GM12878 (cell line): ENCODE measurements around the gene NUAK1. TPM values are rescaled to one million over a fixed set of nuclear protein-coding genes. Genes with fewer than 3 reads are reported as not detected.

Experiments
- ATAC-seq: fragments of 200-7000 bp; cut with Tn5 transposase; 3 replicates; pipeline ENCODE4 v1.9.1; 2020; ENCODE audit warnings: mild to moderate bottlenecking, moderate library complexity
- BruUV-seq: library from RNA; stranded (reverse); fragments of 400-500 nt; replicated peaks from 2 replicates; lab custom pipeline; 2021; lab: Mats Ljungman, UMichigan
- CTCF ChIA-PET: fragments of 300-600 bp; sonication (Branson Sonifier 250); formaldehyde crosslinking; extraction: SDS; loops from one replicate; lab custom pipeline; 2021; ENCODE audit warnings: inconsistent platforms; lab: Yijun Ruan, JAX
- POLR2A ChIA-PET: fragments of 350-600 bp; formaldehyde crosslinking; extraction: SDS; loops from one replicate; lab custom pipeline; 2021; ENCODE audit warnings: inconsistent platforms; lab: Charles Lee
- RAD21 ChIA-PET: fragments of 300-600 bp; sonication (Branson Sonifier 250); formaldehyde crosslinking; loops from one replicate; lab custom pipeline; 2023; ENCODE audit warnings: antibody characterized with exemption; ENCODE audit not compliant: unreplicated experiment; lab: Charles Lee
- SMC1A ChIA-PET: fragments of 300-600 bp; sonication (Branson Sonifier 250); formaldehyde crosslinking; loops from one replicate; lab custom pipeline; 2023; ENCODE audit not compliant: unreplicated experiment, uncharacterized antibody; lab: Charles Lee
- DNase-seq: peaks from one replicate; pipeline ENCODE4 v3.0.0-alpha.2; 2011; ENCODE audit warnings: low read depth, low spot score
- FAIRE-seq: peaks from 3 replicates; lab custom pipeline; 2011; peaks lifted over from hg19 to GRCh38; lab: Jason Lieb, UNC
- H2AFZ ChIP-seq: 2 replicates; pipeline ENCODE4 v1.6.0; 2011; ENCODE audit warnings: low read depth, low read length, control low read depth; ENCODE audit not compliant: control insufficient read depth
- H3K27ac ChIP-seq: 2 replicates; pipeline ENCODE4 v1.5.1; 2011; ENCODE audit warnings: control low read depth; ENCODE audit not compliant: control insufficient read depth, insufficient read depth
- H3K27me3 ChIP-seq, 2 experiments: replicated peaks in 1 of 2; 2 replicates each; pipeline versions ENCODE4 v1.6.0 to v1.6.1; 2011; ENCODE audit warnings: low read length in 1 of 2; ENCODE audit not compliant: control insufficient read depth in 2 of 2, insufficient read depth in 2 of 2
- H3K36me3 ChIP-seq, 2 experiments: 2 replicates each; pipeline ENCODE4 v1.5.1; 2011; ENCODE audit warnings: low read length in 1 of 2; ENCODE audit not compliant: control insufficient read depth in 2 of 2, insufficient read depth in 2 of 2
- H3K4me1 ChIP-seq: 2 replicates; pipeline ENCODE4 v1.6.1; 2011; ENCODE audit warnings: mild to moderate bottlenecking, low read length, moderate library complexity, mixed read lengths; ENCODE audit not compliant: control insufficient read depth, insufficient read depth
- H3K4me2 ChIP-seq: 2 replicates; pipeline ENCODE4 v1.6.0; 2011; ENCODE audit warnings: control low read depth; ENCODE audit not compliant: control insufficient read depth, insufficient read depth
- H3K4me3 ChIP-seq: fragments of 200-600 bp; sonication (generic); 2 replicates; pipeline ENCODE4 v1.5.1; 2016
- H3K79me2 ChIP-seq: 2 replicates; pipeline ENCODE4 v1.6.0; 2011; ENCODE audit warnings: low read length; ENCODE audit not compliant: control insufficient read depth, insufficient read depth
- H3K9ac ChIP-seq: 2 replicates; pipeline ENCODE4 v1.8.0; 2011; ENCODE audit warnings: low read length, control low read depth, mixed read lengths; ENCODE audit not compliant: control insufficient read depth, insufficient read depth
- H3K9me3 ChIP-seq: replicated peaks from 3 replicates; pipeline ENCODE4 v1.5.1; 2011; ENCODE audit warnings: mild to moderate bottlenecking, low read length; ENCODE audit not compliant: control insufficient read depth, insufficient read depth
- H4K20me1 ChIP-seq: 2 replicates; pipeline ENCODE4 v1.6.0; 2011; ENCODE audit not compliant: control insufficient read depth, insufficient read depth
- EED ChIP-seq: sonication (generic); IDR thresholded peaks from 2 replicates; pipeline ENCODE4 v1.6.1; 2016; ENCODE audit warnings: antibody characterized with exemption, low read depth
- FOXK2 ChIP-seq: fragments of 450-650 bp; IDR thresholded peaks from 2 replicates; pipeline ENCODE4 v1.6.1; 2017; ENCODE audit warnings: mild to moderate bottlenecking, moderate library complexity
- HCFC1 ChIP-seq: fragments of 150-350 bp; IDR thresholded peaks from 2 replicates; pipeline ENCODE4 v1.6.1; 2014; ENCODE audit warnings: low read length
- MTA3 ChIP-seq: IDR thresholded peaks from 2 replicates; pipeline ENCODE4 v1.6.1; 2012; ENCODE audit warnings: low read length, inconsistent platforms, borderline replicate concordance
- NR2C2 ChIP-seq: IDR thresholded peaks from 2 replicates; pipeline ENCODE4 v1.6.1; 2011; ENCODE audit warnings: borderline replicate concordance, low read depth; ENCODE audit not compliant: control insufficient read depth, insufficient read length
- POLR2A ChIP-seq: IDR thresholded peaks from 2 replicates; pipeline ENCODE4 v1.6.1; 2011; ENCODE audit warnings: low read depth, mild to moderate bottlenecking, low read length
- in situ Hi-C: fragments of 300-500 bp; cut with MboI; formaldehyde crosslinking; loops from 9 replicates; pipeline ENCODE4 v1.14.3; 2018; ENCODE audit warnings: mixed read lengths
- intact Hi-C: fragments of 100-400 bp; cut with micrococcal nuclease; formaldehyde crosslinking; loops from one replicate; pipeline ENCODE4 v1.14.2; 2022; ENCODE audit not compliant: unreplicated experiment
- polyA plus RNA-seq, 11 experiments: library from polyadenylated mRNA; depleted of rRNA in 4 of 11; unstranded in 6 of 11; stranded (reverse) in 5 of 11; fragments of >200 nt; fragmentation: Nextera tagmentation in 4 of 11; fragmentation: Illumina TruSeq in 1 of 11; extraction: Ambion mirVana in 4 of 11; extraction: Trizol in 1 of 11; gene quantifications; 1 replicate in 1 of 11; 2 replicates in 10 of 11; pipeline versions ENCODE4 v1.2.1 to v1.2.3, GENCODE V29; 2011 to 2016; ENCODE audit warnings: inconsistent platforms in 2 of 11, missing spikeins in 2 of 11, low read depth in 1 of 11
- total RNA-seq, 4 experiments: library from RNA; depleted of rRNA in 3 of 4; stranded (reverse); fragments of >200 nt in 3 of 4; fragmentation: Illumina TruSeq in 1 of 4; extraction: Trizol in 1 of 4; gene quantifications; 2 replicates each; pipeline versions ENCODE4 v1.2.1 to v1.2.3, GENCODE V29; 2013 to 2021
- TF ChIP-seq, protein P1 (sequence below): fragments of 450-650 bp; IDR thresholded peaks from 2 replicates; pipeline ENCODE4 v1.6.1; 2016; ENCODE audit warnings: mild to moderate bottlenecking
- TF ChIP-seq, protein P2 (sequence below): IDR thresholded peaks from 2 replicates; pipeline ENCODE4 v1.6.1; 2012; ENCODE audit warnings: improper control_type of control experiment, low read depth, low read length; ENCODE audit not compliant: insufficient replicate concordance

The NUAK1 gene
- total and polyA plus RNA-seq, 10 of the 15 experiments (the other 5 are each of a cell fraction or from before 2014, with no cell fraction given), result 0.03 to 0.42 (median 0.08) TPM; not detected in 2

DNA sequence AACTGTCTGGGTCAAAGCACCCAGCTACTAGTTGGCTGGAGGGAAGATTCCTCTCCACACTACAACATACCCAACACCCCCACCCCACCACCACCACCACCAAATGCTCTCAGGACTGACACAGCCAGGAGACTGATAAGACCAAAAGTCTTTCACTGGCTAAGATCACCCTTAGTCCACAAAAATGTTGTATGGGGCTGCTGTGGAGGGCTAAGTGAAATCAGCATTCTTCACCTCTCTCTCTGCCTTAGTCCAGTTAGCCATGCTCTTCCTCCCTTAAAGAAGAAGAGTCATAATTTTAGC lies 106.2 kb downstream of the NUAK1 start:
- no peak overlapping the region for H3K4me3 ChIP-seq
- no peaks in the 10 kb centered on the region for H3K9me3 ChIP-seq
- POLR2A ChIA-PET, result no interaction called here
- H4K20me1 ChIP-seq, result no peaks in the 10 kb centered on the region
- no peak overlapping the region for H3K27ac ChIP-seq
- RAD21 ChIA-PET, result no interaction called here
- H3K9ac ChIP-seq, result no peak overlapping the region
- no peak for TF ChIP-seq POLR2A
- no peak for TF ChIP-seq MTA3
- no peak for TF ChIP-seq FOXK2
- TF ChIP-seq, protein P1, sequence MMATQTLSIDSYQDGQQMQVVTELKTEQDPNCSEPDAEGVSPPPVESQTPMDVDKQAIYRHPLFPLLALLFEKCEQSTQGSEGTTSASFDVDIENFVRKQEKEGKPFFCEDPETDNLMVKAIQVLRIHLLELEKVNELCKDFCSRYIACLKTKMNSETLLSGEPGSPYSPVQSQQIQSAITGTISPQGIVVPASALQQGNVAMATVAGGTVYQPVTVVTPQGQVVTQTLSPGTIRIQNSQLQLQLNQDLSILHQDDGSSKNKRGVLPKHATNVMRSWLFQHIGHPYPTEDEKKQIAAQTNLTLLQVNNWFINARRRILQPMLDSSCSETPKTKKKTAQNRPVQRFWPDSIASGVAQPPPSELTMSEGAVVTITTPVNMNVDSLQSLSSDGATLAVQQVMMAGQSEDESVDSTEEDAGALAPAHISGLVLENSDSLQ, result no peak
- TF ChIP-seq, protein P2, sequence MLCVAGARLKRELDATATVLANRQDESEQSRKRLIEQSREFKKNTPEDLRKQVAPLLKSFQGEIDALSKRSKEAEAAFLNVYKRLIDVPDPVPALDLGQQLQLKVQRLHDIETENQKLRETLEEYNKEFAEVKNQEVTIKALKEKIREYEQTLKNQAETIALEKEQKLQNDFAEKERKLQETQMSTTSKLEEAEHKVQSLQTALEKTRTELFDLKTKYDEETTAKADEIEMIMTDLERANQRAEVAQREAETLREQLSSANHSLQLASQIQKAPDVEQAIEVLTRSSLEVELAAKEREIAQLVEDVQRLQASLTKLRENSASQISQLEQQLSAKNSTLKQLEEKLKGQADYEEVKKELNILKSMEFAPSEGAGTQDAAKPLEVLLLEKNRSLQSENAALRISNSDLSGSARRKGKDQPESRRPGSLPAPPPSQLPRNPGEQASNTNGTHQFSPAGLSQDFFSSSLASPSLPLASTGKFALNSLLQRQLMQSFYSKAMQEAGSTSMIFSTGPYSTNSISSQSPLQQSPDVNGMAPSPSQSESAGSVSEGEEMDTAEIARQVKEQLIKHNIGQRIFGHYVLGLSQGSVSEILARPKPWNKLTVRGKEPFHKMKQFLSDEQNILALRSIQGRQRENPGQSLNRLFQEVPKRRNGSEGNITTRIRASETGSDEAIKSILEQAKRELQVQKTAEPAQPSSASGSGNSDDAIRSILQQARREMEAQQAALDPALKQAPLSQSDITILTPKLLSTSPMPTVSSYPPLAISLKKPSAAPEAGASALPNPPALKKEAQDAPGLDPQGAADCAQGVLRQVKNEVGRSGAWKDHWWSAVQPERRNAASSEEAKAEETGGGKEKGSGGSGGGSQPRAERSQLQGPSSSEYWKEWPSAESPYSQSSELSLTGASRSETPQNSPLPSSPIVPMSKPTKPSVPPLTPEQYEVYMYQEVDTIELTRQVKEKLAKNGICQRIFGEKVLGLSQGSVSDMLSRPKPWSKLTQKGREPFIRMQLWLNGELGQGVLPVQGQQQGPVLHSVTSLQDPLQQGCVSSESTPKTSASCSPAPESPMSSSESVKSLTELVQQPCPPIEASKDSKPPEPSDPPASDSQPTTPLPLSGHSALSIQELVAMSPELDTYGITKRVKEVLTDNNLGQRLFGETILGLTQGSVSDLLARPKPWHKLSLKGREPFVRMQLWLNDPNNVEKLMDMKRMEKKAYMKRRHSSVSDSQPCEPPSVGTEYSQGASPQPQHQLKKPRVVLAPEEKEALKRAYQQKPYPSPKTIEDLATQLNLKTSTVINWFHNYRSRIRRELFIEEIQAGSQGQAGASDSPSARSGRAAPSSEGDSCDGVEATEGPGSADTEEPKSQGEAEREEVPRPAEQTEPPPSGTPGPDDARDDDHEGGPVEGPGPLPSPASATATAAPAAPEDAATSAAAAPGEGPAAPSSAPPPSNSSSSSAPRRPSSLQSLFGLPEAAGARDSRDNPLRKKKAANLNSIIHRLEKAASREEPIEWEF, result no peak
- no peak for TF ChIP-seq HCFC1
- TF ChIP-seq NR2C2, result no peak
- no peak for TF ChIP-seq EED
- BruUV-seq, result no TSS peak
- FAIRE-seq (no peak), ATAC-seq (no peak), DNase-seq (no peak)
- H3K4me2 ChIP-seq, result no peak overlapping the region
- SMC1A ChIA-PET, result no interaction called here
- no peak overlapping the region for H2AFZ ChIP-seq
- in situ Hi-C loops, result no loop called here
- no peaks in the 10 kb centered on the region for H3K36me3 ChIP-seq
- no peaks in the 10 kb centered on the region for H3K79me2 ChIP-seq
- CTCF ChIA-PET, result interaction anchor here (1.3 kb wide), 1 partner anchor 81 kb away, joined by 3 read pairs; no protein-coding TSS in a partner anchor
- no peaks in the 10 kb centered on the region for H3K4me1 ChIP-seq
- intact Hi-C loops, result no loop called here
- H3K27me3 ChIP-seq, result no peaks in the 10 kb centered on the region; a peak in 1 of 4 replicates
